ENCODE measurements around the gene MMP24.

The MMP24 gene

DNA sequence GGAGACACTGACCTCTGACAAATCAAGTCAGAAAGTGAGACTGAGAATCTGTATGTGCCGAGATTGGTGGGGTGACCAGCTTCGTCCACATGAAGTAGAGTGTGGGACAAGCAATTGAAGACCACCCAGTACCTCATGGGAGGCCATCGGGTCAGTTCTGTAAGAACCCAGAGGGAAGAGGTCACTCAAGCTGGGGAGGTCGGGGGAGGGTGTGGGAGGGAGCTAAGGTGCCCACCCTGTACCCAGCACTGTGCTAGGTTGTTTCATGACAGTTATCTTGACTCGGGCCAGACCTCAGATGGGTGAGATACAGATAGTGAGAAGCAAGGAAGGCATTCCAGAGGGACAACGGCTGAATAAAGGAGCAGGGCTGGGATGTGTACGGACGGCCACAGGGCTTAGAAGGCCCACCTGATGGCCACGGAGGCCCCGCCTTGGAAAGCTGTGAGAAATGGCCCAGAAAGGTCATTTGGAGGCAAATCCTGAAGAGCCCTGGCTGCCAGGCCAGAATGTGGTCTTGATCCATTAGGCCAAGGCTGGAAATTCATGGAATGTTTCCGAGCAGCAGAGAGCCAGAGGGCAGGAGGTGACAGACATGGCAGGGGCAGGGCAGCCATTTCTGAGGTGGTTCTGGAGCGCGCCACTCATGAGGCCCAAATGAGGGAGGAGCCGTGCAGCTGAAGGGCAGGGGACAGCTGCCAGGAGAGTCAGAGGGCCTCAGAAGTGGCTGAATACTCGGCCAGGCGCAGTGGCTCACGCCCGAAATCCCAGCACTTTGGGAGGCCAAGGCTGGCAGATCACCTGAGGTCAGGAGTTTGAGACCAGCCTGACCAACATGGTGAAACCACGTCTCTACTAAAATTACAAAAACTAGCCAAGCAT is 43.8 kb downstream of the MMP24 start:
- no peak for DNase-seq (ENCODE audit: low read depth)
- TF ChIP-seq, protein P1, sequence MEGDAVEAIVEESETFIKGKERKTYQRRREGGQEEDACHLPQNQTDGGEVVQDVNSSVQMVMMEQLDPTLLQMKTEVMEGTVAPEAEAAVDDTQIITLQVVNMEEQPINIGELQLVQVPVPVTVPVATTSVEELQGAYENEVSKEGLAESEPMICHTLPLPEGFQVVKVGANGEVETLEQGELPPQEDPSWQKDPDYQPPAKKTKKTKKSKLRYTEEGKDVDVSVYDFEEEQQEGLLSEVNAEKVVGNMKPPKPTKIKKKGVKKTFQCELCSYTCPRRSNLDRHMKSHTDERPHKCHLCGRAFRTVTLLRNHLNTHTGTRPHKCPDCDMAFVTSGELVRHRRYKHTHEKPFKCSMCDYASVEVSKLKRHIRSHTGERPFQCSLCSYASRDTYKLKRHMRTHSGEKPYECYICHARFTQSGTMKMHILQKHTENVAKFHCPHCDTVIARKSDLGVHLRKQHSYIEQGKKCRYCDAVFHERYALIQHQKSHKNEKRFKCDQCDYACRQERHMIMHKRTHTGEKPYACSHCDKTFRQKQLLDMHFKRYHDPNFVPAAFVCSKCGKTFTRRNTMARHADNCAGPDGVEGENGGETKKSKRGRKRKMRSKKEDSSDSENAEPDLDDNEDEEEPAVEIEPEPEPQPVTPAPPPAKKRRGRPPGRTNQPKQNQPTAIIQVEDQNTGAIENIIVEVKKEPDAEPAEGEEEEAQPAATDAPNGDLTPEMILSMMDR (conservative IDR thresholded peaks at IDR 0.05; ENCODE audit: control insufficient read depth, insufficient read depth, low read depth, low read length): no peak
- H3K4me3 ChIP-seq (ENCODE audit: control insufficient read depth, low read depth, low read length): no peak overlapping the region

DNA sequence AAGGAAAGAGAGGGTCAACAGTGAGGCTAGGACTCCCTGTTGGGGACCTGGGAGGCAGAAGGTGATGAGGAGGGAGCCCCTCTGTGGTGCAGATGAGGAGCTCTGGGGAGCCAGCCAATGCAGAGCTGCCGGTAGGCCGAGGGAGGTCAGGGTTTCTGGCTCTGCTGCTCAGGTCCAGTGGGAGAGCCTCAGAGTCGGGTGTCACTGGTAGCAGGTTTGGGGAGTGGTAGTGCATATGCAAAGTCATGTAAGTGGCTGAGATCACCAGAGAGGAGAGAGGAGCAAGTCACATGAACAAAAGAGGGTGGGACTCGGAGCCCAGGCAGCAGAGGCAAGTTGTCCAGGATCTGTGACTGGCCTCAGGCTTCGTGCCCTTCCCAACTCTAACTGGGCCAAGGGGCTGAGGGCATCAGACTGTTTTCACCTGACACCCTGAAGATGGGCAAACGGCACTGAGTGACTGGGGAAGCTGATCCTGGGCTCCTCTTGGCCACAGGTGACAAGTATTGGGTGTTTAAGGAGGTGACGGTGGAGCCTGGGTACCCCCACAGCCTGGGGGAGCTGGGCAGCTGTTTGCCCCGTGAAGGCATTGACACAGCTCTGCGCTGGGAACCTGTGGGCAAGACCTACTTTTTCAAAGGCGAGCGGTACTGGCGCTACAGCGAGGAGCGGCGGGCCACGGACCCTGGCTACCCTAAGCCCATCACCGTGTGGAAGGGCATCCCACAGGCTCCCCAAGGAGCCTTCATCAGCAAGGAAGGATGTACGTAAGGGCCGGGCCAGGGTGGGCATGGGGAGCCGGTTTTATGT is 44.8 kb downstream of the MMP24 start:
- TF ChIP-seq, protein P1 (conservative IDR thresholded peaks at IDR 0.05; ENCODE audit: control insufficient read depth, insufficient read depth, low read depth, low read length): no peak
- H3K4me3 ChIP-seq (ENCODE audit: control insufficient read depth, low read depth, low read length): no peak overlapping the region
- no peak for DNase-seq (ENCODE audit: low read depth)

DNA sequence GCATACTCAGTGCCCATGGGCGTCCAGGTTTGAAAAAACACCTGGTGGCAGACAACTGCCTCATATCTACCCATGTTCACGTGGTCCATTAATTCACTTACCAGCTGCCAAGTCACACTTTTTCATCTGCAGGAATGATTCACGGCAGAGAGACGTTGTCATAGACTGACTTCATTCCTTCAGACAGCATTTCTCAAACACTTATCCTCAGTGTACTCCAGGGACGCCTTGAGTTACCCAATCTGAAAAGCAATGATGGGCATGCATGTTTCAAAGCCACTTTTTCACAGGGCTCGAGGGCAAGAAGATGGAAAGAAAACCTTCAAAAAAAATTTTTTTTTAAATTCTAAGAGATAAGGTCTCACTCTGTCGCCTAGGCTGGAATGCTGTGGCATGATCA is 45.4 kb downstream of the MMP24 start:
- H3K4me3 ChIP-seq (ENCODE audit: control insufficient read depth, low read depth, low read length): no peak overlapping the region
- peak; percentile 75 for DNase-seq (ENCODE audit: low read depth)
- TF ChIP-seq, protein P1 (conservative IDR thresholded peaks at IDR 0.05; ENCODE audit: control insufficient read depth, insufficient read depth, low read depth, low read length): no peak

DNA sequence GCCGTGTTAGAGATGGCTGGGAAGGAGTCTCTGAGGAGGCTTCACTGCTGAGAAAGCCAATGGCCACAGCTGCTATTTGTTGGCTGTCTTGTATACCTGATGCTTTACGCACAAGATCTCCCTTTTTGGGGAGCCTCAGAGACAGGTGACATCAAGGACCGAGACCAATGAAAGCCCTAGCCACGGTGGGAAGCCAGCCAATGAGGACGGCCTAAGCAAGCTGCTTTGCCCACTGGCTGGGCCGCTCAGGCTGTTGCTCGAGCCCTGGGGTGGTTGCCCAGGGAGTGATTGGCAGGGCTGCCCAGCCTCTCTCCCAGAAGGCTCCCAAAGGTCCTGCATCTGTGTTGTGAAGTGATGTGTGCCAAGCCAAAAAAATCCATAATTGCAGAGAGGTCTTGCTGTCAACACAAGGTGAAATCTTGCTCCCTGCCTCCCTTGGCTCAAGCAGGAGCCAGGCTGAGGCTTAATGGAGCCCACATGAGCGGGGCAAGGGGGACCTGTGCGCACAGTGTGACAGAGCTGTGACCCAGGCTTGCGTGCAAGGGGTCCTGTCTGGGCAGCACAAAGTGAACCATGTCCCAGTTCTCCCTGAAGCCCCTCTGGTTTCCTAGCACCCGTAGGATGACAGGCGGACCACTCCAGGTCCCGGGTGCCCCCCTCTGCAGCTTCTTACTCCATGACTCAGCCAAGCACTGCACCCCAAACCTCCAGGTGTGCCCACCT is 47.1 kb downstream of the MMP24 start:
- H3K4me3 ChIP-seq (ENCODE audit: control insufficient read depth, low read depth, low read length): no peak overlapping the region
- no peak for DNase-seq (ENCODE audit: low read depth)
- TF ChIP-seq, protein P1 (conservative IDR thresholded peaks at IDR 0.05; ENCODE audit: control insufficient read depth, insufficient read depth, low read depth, low read length): no peak

DNA sequence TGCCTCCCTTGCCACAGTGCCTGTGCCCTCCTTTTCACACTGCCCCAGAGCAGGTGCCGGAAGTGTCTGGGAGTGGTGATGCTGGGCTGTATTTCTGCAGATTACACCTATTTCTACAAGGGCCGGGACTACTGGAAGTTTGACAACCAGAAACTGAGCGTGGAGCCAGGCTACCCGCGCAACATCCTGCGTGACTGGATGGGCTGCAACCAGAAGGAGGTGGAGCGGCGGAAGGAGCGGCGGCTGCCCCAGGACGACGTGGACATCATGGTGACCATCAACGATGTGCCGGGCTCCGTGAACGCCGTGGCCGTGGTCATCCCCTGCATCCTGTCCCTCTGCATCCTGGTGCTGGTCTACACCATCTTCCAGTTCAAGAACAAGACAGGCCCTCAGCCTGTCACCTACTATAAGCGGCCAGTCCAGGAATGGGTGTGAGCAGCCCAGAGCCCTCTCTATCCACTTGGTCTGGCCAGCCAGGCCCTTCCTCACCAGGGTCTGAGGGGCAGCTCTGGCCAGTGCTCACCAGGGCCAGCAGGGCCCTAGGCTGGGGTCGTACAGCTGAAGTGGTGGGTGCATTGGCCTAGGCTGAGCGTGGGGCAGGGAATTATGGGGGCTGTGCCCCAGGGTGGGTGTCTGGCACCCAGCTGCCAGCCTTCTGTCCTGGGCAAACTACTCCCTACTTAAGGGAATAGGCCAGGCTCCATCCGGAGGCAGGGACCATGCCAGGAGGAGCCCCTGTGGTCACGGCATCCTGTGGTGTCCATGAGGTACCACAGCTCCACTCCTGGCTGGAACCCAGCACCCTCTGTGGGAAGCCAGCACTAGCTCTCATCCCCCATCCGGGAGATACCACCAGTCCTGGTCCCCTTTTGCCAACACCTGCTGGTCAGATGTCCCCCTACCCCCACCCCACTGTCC is 47.9 kb downstream of the MMP24 start:
- H3K4me3 ChIP-seq (ENCODE audit: control insufficient read depth, low read depth, low read length): no peak overlapping the region
- no peak for DNase-seq (ENCODE audit: low read depth)

More for the DNA sequence above, 47.9 kb downstream of the MMP24 start:
- TF ChIP-seq, protein P1 (conservative IDR thresholded peaks at IDR 0.05; ENCODE audit: control insufficient read depth, insufficient read depth, low read depth, low read length): no peak
